OCI-LY7 (cell line): ENCODE results near the gene FAM110C.

Experiments
- EZH2phosphoT487 ChIP-seq: fragments of 200-600 bp; sonication (generic); IDR thresholded peaks from 2 replicates; pipeline ENCODE4 v1.6.1; 2018; ENCODE audit warnings: low read depth, borderline replicate concordance, mild to moderate bottlenecking, mixed run types, antibody characterized with exemption, low read length, moderate library complexity, mixed read lengths
- TF ChIP-seq, protein P1 (sequence below): fragments of 200-600 bp; sonication (generic); conservative IDR thresholded peaks from 2 replicates; pipeline ENCODE4 v1.5.1; 2014; ENCODE audit warnings: mild to moderate bottlenecking, antibody characterized with exemption, low read length, moderate library complexity, mixed read lengths

- TF ChIP-seq, protein P1, sequence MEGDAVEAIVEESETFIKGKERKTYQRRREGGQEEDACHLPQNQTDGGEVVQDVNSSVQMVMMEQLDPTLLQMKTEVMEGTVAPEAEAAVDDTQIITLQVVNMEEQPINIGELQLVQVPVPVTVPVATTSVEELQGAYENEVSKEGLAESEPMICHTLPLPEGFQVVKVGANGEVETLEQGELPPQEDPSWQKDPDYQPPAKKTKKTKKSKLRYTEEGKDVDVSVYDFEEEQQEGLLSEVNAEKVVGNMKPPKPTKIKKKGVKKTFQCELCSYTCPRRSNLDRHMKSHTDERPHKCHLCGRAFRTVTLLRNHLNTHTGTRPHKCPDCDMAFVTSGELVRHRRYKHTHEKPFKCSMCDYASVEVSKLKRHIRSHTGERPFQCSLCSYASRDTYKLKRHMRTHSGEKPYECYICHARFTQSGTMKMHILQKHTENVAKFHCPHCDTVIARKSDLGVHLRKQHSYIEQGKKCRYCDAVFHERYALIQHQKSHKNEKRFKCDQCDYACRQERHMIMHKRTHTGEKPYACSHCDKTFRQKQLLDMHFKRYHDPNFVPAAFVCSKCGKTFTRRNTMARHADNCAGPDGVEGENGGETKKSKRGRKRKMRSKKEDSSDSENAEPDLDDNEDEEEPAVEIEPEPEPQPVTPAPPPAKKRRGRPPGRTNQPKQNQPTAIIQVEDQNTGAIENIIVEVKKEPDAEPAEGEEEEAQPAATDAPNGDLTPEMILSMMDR = peak; percentile 77
- TF ChIP-seq EZH2phosphoT487 = no peak
Measured at GRCh38 chr2:11248-11941, 34.9 kb downstream of the FAM110C start.
